ENCODE results near the gene RASL10B. TPM values are rescaled to one million over a fixed set of nuclear protein-coding genes. Genes with fewer than 3 reads are reported as not detected.
A peak's percentile ranks its signal among the peaks of the same experiment; 100 is the strongest.

RASL10B gene
- total RNA-seq, 1 donor from 2014 or later: 20.1 TPM

GRCh38 chr17:35731917-35732805 is 722 bp downstream of the RASL10B start:
- H3K4me1 Mint-ChIP-seq: peaks cover 44% of the 10 kb centered on the region
- no peaks in the 10 kb centered on the region for H3K9me3 Mint-ChIP-seq
- peak overlapping the region; percentile 21 for H3K27ac Mint-ChIP-seq
- H3K27me3 Mint-ChIP-seq (ENCODE audit: low read depth): no peaks in the 10 kb centered on the region
- no peak for DNase-seq (ENCODE audit: low spot score in 2 of 2, unreplicated experiment in 2 of 2)
- peak overlapping the region; percentile 84 for H3K4me3 Mint-ChIP-seq
- TF ChIP-seq, protein P1, sequence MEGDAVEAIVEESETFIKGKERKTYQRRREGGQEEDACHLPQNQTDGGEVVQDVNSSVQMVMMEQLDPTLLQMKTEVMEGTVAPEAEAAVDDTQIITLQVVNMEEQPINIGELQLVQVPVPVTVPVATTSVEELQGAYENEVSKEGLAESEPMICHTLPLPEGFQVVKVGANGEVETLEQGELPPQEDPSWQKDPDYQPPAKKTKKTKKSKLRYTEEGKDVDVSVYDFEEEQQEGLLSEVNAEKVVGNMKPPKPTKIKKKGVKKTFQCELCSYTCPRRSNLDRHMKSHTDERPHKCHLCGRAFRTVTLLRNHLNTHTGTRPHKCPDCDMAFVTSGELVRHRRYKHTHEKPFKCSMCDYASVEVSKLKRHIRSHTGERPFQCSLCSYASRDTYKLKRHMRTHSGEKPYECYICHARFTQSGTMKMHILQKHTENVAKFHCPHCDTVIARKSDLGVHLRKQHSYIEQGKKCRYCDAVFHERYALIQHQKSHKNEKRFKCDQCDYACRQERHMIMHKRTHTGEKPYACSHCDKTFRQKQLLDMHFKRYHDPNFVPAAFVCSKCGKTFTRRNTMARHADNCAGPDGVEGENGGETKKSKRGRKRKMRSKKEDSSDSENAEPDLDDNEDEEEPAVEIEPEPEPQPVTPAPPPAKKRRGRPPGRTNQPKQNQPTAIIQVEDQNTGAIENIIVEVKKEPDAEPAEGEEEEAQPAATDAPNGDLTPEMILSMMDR (IDR thresholded peaks at IDR 0.05; ENCODE audit: unreplicated experiment): no peak
- no peaks in the 10 kb centered on the region for H3K36me3 Mint-ChIP-seq

DNA sequence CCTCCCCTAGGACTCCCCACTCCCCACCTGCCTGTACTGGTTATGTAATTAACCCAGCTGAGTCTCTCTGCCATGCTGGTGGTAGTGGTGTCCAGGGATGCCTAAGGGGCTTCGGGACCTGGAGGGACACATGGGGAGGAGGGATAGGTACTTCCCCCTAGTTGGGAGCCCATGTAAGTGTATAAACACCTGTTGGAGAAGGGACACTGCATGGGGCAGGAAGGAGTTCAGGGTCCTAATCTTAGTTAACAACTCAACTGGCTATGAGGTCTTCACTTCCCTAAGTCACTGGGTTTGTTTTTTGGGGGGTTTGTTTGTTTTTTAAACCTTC is 1.3 kb downstream of the RASL10B start:
- Mint-ChIP-seq H3K27ac (no peak overlapping the region), H3K36me3 (no peaks in the 10 kb centered on the region), H3K4me1 (peaks cover 38% of the 10 kb centered on the region), H3K9me3 (no peaks in the 10 kb centered on the region), H3K4me3 (peak overlapping the region; percentile 84), H3K27me3 (ENCODE audit: low read depth) (no peaks in the 10 kb centered on the region)
- no peak for DNase-seq (ENCODE audit: low spot score in 2 of 2, unreplicated experiment in 2 of 2)
- TF ChIP-seq, protein P1 (IDR thresholded peaks at IDR 0.05; ENCODE audit: unreplicated experiment): no peak

DNA sequence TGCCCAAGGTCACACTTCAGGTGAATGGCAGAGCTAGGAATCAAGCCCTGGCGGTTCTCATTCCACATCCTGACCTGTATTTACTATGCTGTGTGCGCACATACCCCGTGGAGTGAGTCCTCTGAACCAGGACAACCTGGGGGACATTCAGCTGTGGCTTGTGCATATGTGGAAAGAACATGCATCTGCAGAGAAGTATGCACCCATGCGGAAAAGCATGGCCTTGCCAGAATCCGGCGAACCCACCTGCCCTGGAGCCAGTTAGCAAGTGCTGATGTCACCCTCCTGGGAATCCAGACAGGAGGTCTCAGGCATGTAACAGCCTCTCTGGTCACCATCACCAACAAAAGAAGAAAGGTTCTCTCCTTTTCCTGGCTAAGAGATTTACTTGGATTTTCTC is 1.9 kb downstream of the RASL10B start:
- Mint-ChIP-seq H3K27ac (no peak overlapping the region), H3K27me3 (ENCODE audit: low read depth) (no peaks in the 10 kb centered on the region), H3K36me3 (no peaks in the 10 kb centered on the region), H3K9me3 (no peaks in the 10 kb centered on the region), H3K4me3 (peak overlapping the region; percentile 84), H3K4me1 (peaks cover 32% of the 10 kb centered on the region)
- DNase-seq (ENCODE audit: low spot score in 2 of 2, unreplicated experiment in 2 of 2): no peak
- TF ChIP-seq, protein P1 (IDR thresholded peaks at IDR 0.05; ENCODE audit: unreplicated experiment): no peak

GRCh38 chr17:35734396-35734795 is 3.0 kb downstream of the RASL10B start:
- Mint-ChIP-seq H3K27ac (no peak overlapping the region), H3K36me3 (no peaks in the 10 kb centered on the region), H3K4me3 (no peak overlapping the region), H3K9me3 (no peaks in the 10 kb centered on the region), H3K4me1 (peaks cover 24% of the 10 kb centered on the region), H3K27me3 (ENCODE audit: low read depth) (peaks cover under 1% of the 10 kb centered on the region)
- no peak for DNase-seq (ENCODE audit: low spot score in 2 of 2, unreplicated experiment in 2 of 2)
- TF ChIP-seq, protein P1 (IDR thresholded peaks at IDR 0.05; ENCODE audit: unreplicated experiment): no peak

GRCh38 chr17:35735036-35735805 is 3.8 kb downstream of the RASL10B start:
- H3K4me1 Mint-ChIP-seq: peaks cover 18% of the 10 kb centered on the region
- no peaks in the 10 kb centered on the region for H3K9me3 Mint-ChIP-seq
- DNase-seq (ENCODE audit: low spot score in 2 of 2, unreplicated experiment in 2 of 2): no peak
- H3K27ac Mint-ChIP-seq: no peak overlapping the region
- no peaks in the 10 kb centered on the region for H3K36me3 Mint-ChIP-seq
- no peak overlapping the region for H3K4me3 Mint-ChIP-seq
- TF ChIP-seq, protein P1 (IDR thresholded peaks at IDR 0.05; ENCODE audit: unreplicated experiment): no peak
- peaks cover 9% of the 10 kb centered on the region for H3K27me3 Mint-ChIP-seq (ENCODE audit: low read depth)

All from mesothelial cell of epicardium (in vitro differentiated cells).